Neural progenitor cell (in vitro differentiated cells): Measurements from ENCODE around the gene HDAC5.

Experiments
- EZH2 ChIP-seq: fragments of 200-600 bp; sonication (generic); IDR thresholded peaks from 2 replicates; pipeline ENCODE4 v1.6.1; 2017; ENCODE audit warnings: antibody characterized with exemption, mild to moderate bottlenecking, moderate library complexity
- EZH2phosphoT487 ChIP-seq: fragments of 200-600 bp; sonication (generic); IDR thresholded peaks from 2 replicates; pipeline ENCODE4 v1.6.1; 2017; ENCODE audit warnings: antibody characterized with exemption
- TF ChIP-seq, protein P1 (sequence below): fragments of 200-600 bp; sonication (generic); IDR thresholded peaks from 2 replicates; pipeline ENCODE4 v1.5.1; 2017; ENCODE audit warnings: antibody characterized with exemption, mild to moderate bottlenecking

DNA sequence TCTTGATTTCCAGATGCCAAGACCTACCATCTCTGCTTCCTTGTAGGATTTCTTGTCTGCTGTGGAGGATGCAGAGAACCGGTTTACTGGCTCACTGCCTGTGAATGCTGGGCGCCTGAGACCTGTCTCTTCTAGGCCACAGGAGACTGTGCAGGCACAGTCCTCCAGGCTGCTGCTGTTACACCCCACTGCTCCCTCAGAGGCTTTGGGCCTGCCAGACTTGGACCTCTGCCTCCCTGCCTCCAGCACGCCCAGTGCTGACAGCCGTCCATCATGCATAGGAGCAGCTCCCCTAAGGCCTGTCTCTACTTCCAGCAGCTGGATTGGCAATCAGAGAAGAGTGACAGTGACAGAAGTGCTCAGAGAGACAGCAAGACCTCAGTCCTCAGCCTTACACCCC lies 24.4 kb upstream of the HDAC5 start:
- no peak for TF ChIP-seq EZH2
- TF ChIP-seq, protein P1, sequence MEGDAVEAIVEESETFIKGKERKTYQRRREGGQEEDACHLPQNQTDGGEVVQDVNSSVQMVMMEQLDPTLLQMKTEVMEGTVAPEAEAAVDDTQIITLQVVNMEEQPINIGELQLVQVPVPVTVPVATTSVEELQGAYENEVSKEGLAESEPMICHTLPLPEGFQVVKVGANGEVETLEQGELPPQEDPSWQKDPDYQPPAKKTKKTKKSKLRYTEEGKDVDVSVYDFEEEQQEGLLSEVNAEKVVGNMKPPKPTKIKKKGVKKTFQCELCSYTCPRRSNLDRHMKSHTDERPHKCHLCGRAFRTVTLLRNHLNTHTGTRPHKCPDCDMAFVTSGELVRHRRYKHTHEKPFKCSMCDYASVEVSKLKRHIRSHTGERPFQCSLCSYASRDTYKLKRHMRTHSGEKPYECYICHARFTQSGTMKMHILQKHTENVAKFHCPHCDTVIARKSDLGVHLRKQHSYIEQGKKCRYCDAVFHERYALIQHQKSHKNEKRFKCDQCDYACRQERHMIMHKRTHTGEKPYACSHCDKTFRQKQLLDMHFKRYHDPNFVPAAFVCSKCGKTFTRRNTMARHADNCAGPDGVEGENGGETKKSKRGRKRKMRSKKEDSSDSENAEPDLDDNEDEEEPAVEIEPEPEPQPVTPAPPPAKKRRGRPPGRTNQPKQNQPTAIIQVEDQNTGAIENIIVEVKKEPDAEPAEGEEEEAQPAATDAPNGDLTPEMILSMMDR = no peak
- no peak for TF ChIP-seq EZH2phosphoT487
